H9 (cell line): Measurements from ENCODE around the gene IGF1. TPM values are rescaled to one million over a fixed set of nuclear protein-coding genes. Genes with fewer than 3 reads are reported as not detected.

Experiments
- DNase-seq: peaks from one replicate; pipeline ENCODE4 v3.0.0-alpha.2; 2017
- H2AFZ ChIP-seq: one replicate; pipeline ENCODE4 v1.6.1; 2013; ENCODE audit warnings: mild to moderate bottlenecking, low read length, control low read depth, moderate library complexity
- H2AK5ac ChIP-seq: 2 replicates; pipeline ENCODE4 v1.6.1; 2013; ENCODE audit warnings: low read length, control low read depth, mixed read lengths; ENCODE audit not compliant: insufficient read length
- H2BK120ac ChIP-seq: one replicate; pipeline ENCODE4 v1.6.1; 2013; ENCODE audit warnings: low read depth, mild to moderate bottlenecking, low read length, control low read depth, inconsistent platforms; ENCODE audit not compliant: poor library complexity, severe bottlenecking
- H2BK12ac ChIP-seq: 2 replicates; pipeline ENCODE4 v1.6.1; 2013; ENCODE audit warnings: low read length, control low read depth, mixed read lengths, low read depth; ENCODE audit not compliant: insufficient read length
- H2BK15ac ChIP-seq: 2 replicates; pipeline ENCODE4 v1.6.1; 2013; ENCODE audit warnings: low read depth, low read length, control low read depth
- H2BK20ac ChIP-seq: one replicate; pipeline ENCODE4 v1.6.1; 2013; ENCODE audit warnings: low read depth, mild to moderate bottlenecking, low read length, control low read depth, inconsistent platforms; ENCODE audit not compliant: poor library complexity, severe bottlenecking
- H2BK5ac ChIP-seq: 2 replicates; pipeline ENCODE4 v1.6.1; 2013; ENCODE audit warnings: low read length, control low read depth, mixed read lengths; ENCODE audit not compliant: insufficient read length
- H3K14ac ChIP-seq: 2 replicates; pipeline ENCODE4 v1.6.1; 2013; ENCODE audit warnings: low read length, control low read depth; ENCODE audit not compliant: insufficient read depth
- H3K18ac ChIP-seq: 2 replicates; pipeline ENCODE4 v1.6.1; 2013; ENCODE audit warnings: low read depth, mild to moderate bottlenecking, mixed read lengths, low read length, control low read depth; ENCODE audit not compliant: insufficient read length
- H3K23ac ChIP-seq: 2 replicates; pipeline ENCODE4 v1.6.1; 2013; ENCODE audit warnings: low read length, control low read depth, mixed read lengths, low read depth; ENCODE audit not compliant: insufficient read length
- H3K23me2 ChIP-seq: 2 replicates; pipeline ENCODE4 v1.6.1; 2013; ENCODE audit warnings: low read depth, mild to moderate bottlenecking, mixed read lengths, low read length, control low read depth; ENCODE audit not compliant: insufficient read length, poor library complexity, severe bottlenecking
- H3K27ac ChIP-seq: 2 replicates; pipeline ENCODE4 v1.5.1; 2013; ENCODE audit warnings: low read length, control low read depth, mixed read lengths, low read depth; ENCODE audit not compliant: insufficient read length
- H3K27me3 ChIP-seq: 2 replicates; pipeline ENCODE4 v1.6.1; 2013; ENCODE audit warnings: low read length, control low read depth, inconsistent platforms; ENCODE audit not compliant: insufficient read depth
- H3K4ac ChIP-seq: 2 replicates; pipeline ENCODE4 v1.6.1; 2013; ENCODE audit warnings: low read depth, mild to moderate bottlenecking, control low read depth, inconsistent platforms, low read length, moderate library complexity
- H3K4me1 ChIP-seq: 2 replicates; pipeline ENCODE4 v1.6.1; 2013; ENCODE audit warnings: low read length, control low read depth, inconsistent platforms; ENCODE audit not compliant: insufficient read depth
- H3K4me2 ChIP-seq: 2 replicates; pipeline ENCODE4 v1.6.1; 2013; ENCODE audit warnings: low read length, control low read depth, mixed read lengths; ENCODE audit not compliant: insufficient read length, insufficient read depth
- H3K56ac ChIP-seq: 2 replicates; pipeline ENCODE4 v1.6.1; 2013; ENCODE audit warnings: low read depth, mild to moderate bottlenecking, mixed read lengths, low read length, control low read depth; ENCODE audit not compliant: insufficient read length
- H3K79me1 ChIP-seq: 2 replicates; pipeline ENCODE4 v1.6.1; 2013; ENCODE audit warnings: low read depth, mild to moderate bottlenecking, moderate library complexity, low read length, control low read depth, inconsistent platforms; ENCODE audit not compliant: insufficient read depth, poor library complexity, severe bottlenecking
- H3K79me2 ChIP-seq: 2 replicates; pipeline ENCODE4 v1.6.1; 2013; ENCODE audit warnings: low read length, control low read depth, inconsistent platforms; ENCODE audit not compliant: insufficient read depth
- H3K9ac ChIP-seq: 2 replicates; pipeline ENCODE4 v1.6.1; 2013; ENCODE audit warnings: low read length, control low read depth, mixed read lengths; ENCODE audit not compliant: insufficient read length; ENCODE audit errors: extremely low read depth
- H3K9me3 ChIP-seq: one replicate; pipeline ENCODE4 v1.6.1; 2013; ENCODE audit warnings: low read depth, low read length, inconsistent platforms; ENCODE audit not compliant: control insufficient read depth
- H3T11ph ChIP-seq: one replicate; pipeline ENCODE4 v1.6.1; 2013; ENCODE audit warnings: mild to moderate bottlenecking, low read length, control low read depth, inconsistent platforms
- H4K20me1 ChIP-seq: one replicate; pipeline ENCODE4 v1.6.1; 2013; ENCODE audit not compliant: control insufficient read depth, insufficient read length, insufficient read depth
- H4K5ac ChIP-seq: 2 replicates; pipeline ENCODE4 v1.6.1; 2013; ENCODE audit warnings: low read depth, mild to moderate bottlenecking, mixed read lengths, low read length, control low read depth; ENCODE audit not compliant: insufficient read length
- H4K8ac ChIP-seq: replicated peaks from 2 replicates; pipeline ENCODE4 v1.6.1; 2013; ENCODE audit warnings: low read length, control low read depth, mixed read lengths, low read depth; ENCODE audit not compliant: insufficient read length
- H4K91ac ChIP-seq: 2 replicates; pipeline ENCODE4 v1.6.1; 2013; ENCODE audit warnings: low read depth, mild to moderate bottlenecking, moderate library complexity, mixed read lengths, low read length, control low read depth; ENCODE audit not compliant: insufficient read length
- H3K27ac Mint-ChIP-seq, 3 experiments: 2 replicates in 2 of 3; 3 replicates in 1 of 3; pipeline ENCODE4 v1.8.0; 2020 to 2021; ENCODE audit warnings: mixed read lengths in 3 of 3, mild to moderate bottlenecking in 1 of 3, moderate library complexity in 1 of 3
- H3K27me3 Mint-ChIP-seq: 2 replicates; pipeline ENCODE4 v1.8.0; 2021; ENCODE audit warnings: low read depth, mild to moderate bottlenecking, moderate library complexity, mixed read lengths
- H3K36me3 Mint-ChIP-seq, 3 experiments: 2 replicates in 2 of 3; 3 replicates in 1 of 3; pipeline ENCODE4 v1.8.0; 2020 to 2021; ENCODE audit warnings: low read depth in 3 of 3, mixed read lengths in 3 of 3; ENCODE audit not compliant: insufficient read depth in 1 of 3
- H3K4me1 Mint-ChIP-seq, 2 experiments: 2 replicates each; pipeline ENCODE4 v1.8.0; 2020; ENCODE audit warnings: mixed read lengths in 2 of 2
- H3K4me3 Mint-ChIP-seq, 2 experiments: 2 replicates in 1 of 2; 3 replicates in 1 of 2; pipeline ENCODE4 v1.8.0; 2020 to 2021; ENCODE audit warnings: mild to moderate bottlenecking in 2 of 2, mixed read lengths in 2 of 2, moderate library complexity in 1 of 2
- H3K9me3 Mint-ChIP-seq, 2 experiments: 2 replicates in 1 of 2; 3 replicates in 1 of 2; pipeline ENCODE4 v1.8.0; 2020; ENCODE audit warnings: mild to moderate bottlenecking in 2 of 2, mixed read lengths in 2 of 2, moderate library complexity in 1 of 2
- WGBS: extraction: QIAGEN DNeasy Blood & Tissue Kit; methylation state at CpG from one replicate; pipeline ENCODE4 v1.1.7; 2013; ENCODE audit warnings: missing lambda C conversion rate, low lambda C conversion rate, mixed read lengths; ENCODE audit not compliant: insufficient read length; ENCODE audit errors: extremely low coverage; 5-methylcytosine and 5-hydroxymethylcytosine counted together
- total RNA-seq: library from RNA; stranded (reverse); gene quantifications from 2 replicates; pipeline ENCODE4 v1.2.1, GENCODE V29; 2021
- TF ChIP-seq, protein P1 (sequence below): fragments of 200-600 bp; sonication (generic); conservative IDR thresholded peaks from 3 replicates; pipeline ENCODE4 v1.8.0; 2021; ENCODE audit warnings: antibody characterized with exemption, mild to moderate bottlenecking

IGF1 gene
- total RNA-seq, 1 experiment from 2014 or later: not detected

DNA sequence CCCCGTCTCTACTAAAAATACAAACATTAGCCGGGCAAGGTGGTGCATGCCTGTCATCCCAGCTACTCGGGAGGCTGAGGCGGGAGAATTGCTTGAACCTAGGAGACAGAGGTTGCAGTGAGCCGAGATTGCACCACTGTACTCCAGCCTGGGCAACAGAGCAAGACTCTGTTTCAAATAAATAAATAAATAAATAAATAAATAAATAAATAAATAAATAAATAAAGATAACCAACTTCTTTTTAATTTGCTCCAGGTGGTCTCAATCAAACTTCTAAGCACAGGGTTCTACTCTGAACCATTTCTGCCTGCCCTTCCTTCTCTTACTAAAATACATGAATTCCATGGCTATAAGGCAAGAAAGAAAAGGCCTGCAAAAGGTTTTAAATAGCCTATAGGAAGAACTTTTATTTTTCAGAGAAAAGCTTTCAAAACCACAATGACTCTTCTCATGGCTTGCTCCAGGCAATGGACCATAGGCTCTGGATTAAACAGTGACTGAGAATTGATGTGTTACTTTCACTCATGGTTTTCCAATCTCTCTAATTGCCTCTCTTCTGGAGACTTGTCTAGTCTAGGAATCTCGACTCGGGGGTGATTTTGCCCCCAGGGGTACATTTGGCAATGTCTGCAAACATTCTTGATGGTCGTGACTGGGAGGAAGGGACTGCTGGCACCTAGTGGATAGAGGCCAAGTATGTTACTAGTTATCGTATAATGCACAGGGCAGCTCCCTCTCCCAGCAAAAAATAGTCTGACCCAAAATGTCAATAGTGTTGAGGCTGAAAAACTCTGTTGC, 14.4 kb downstream of the IGF1 start:
- Histone ChIP-seq H2BK15ac (no peak overlapping the region), H3K14ac (no peak overlapping the region), H3K56ac (no peak overlapping the region), H3K4me1 (no peaks in the 10 kb centered on the region), H3T11ph (no peak overlapping the region), H3K9ac (no peak overlapping the region), H4K5ac (no peak overlapping the region), H3K27me3 (no peaks in the 10 kb centered on the region), H3K79me2 (no peaks in the 10 kb centered on the region), H2AFZ (no peak overlapping the region), H3K79me1 (no peaks in the 10 kb centered on the region), H2AK5ac (no peak overlapping the region), H3K27ac (no peak overlapping the region), H3K4me2 (no peak overlapping the region), H2BK12ac (no peak overlapping the region), H2BK5ac (no peak overlapping the region), H3K18ac (no peak overlapping the region), H3K4ac (no peak overlapping the region), H4K20me1 (no peaks in the 10 kb centered on the region), H3K23me2 (no peaks in the 10 kb centered on the region), H2BK20ac (no peak overlapping the region), H4K91ac (no peak overlapping the region), H4K8ac (no peak overlapping the region), H2BK120ac (no peak overlapping the region), H3K23ac (no peak overlapping the region), H3K9me3 (no peaks in the 10 kb centered on the region)
- H3K27me3 Mint-ChIP-seq: no peaks in the 10 kb centered on the region
- no peak overlapping the region for H3K27ac Mint-ChIP-seq
- H3K4me1 Mint-ChIP-seq: peaks cover 4 to 6% of the 10 kb centered on the region in 2 experiments; a peak in 2 of 4 replicates
- H3K36me3 Mint-ChIP-seq: no peaks in the 10 kb centered on the region
- TF ChIP-seq, protein P1, sequence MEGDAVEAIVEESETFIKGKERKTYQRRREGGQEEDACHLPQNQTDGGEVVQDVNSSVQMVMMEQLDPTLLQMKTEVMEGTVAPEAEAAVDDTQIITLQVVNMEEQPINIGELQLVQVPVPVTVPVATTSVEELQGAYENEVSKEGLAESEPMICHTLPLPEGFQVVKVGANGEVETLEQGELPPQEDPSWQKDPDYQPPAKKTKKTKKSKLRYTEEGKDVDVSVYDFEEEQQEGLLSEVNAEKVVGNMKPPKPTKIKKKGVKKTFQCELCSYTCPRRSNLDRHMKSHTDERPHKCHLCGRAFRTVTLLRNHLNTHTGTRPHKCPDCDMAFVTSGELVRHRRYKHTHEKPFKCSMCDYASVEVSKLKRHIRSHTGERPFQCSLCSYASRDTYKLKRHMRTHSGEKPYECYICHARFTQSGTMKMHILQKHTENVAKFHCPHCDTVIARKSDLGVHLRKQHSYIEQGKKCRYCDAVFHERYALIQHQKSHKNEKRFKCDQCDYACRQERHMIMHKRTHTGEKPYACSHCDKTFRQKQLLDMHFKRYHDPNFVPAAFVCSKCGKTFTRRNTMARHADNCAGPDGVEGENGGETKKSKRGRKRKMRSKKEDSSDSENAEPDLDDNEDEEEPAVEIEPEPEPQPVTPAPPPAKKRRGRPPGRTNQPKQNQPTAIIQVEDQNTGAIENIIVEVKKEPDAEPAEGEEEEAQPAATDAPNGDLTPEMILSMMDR: no peak
- H3K4me3 Mint-ChIP-seq: no peak overlapping the region
- DNase-seq: no peak
- no peaks in the 10 kb centered on the region for H3K9me3 Mint-ChIP-seq
- no CpG with 5 or more reads among the region's 9 CpGs for WGBS
